Esophagus squamous epithelium (tissue), 5 donors: Measurements from ENCODE around the gene SLC10A7. TPM values are rescaled to one million over a fixed set of nuclear protein-coding genes. Genes with fewer than 3 reads are reported as not detected.

Experiments used
- DNase-seq: peaks from one replicate; lab custom pipeline; 2025; lab: John Stamatoyannopoulos, UW
- H3K27ac ChIP-seq, 4 donors: fragments of 200-600 bp; sonication (generic); one replicate each; pipeline ENCODE4 v1.5.1; 2016 to 2019; ENCODE audit warnings: mild to moderate bottlenecking in 1 of 4
- H3K27me3 ChIP-seq, 4 donors: fragments of 200-600 bp; sonication (generic); 1 replicate in 3 of 4; 2 replicates in 1 of 4; pipeline versions ENCODE4 v1.5.1 to v1.6.0; 2017 to 2021; ENCODE audit warnings: antibody characterized with exemption in 1 of 4
- H3K36me3 ChIP-seq, 3 donors: fragments of 200-600 bp; sonication (generic); one replicate each; pipeline ENCODE4 v1.5.1; 2016 to 2019
- H3K4me1 ChIP-seq, 3 donors: fragments of 200-600 bp; sonication (generic); one replicate each; pipeline ENCODE4 v1.5.1; 2017 to 2019
- H3K4me3 ChIP-seq, 4 donors: fragments of 200-600 bp; sonication (generic); 1 replicate in 3 of 4; 2 replicates in 1 of 4; pipeline ENCODE4 v1.5.1; 2016 to 2019; ENCODE audit warnings: mild to moderate bottlenecking in 2 of 4, moderate library complexity in 1 of 4
- H3K9me3 ChIP-seq, 3 donors: fragments of 200-600 bp; sonication (generic); one replicate each; pipeline ENCODE4 v1.5.1; 2016 to 2019
- POLR2A ChIP-seq, 4 donors: fragments of 450-650 bp; IDR thresholded peaks; one replicate each; pipeline ENCODE4 v1.6.1; 2017; ENCODE audit warnings: antibody characterized with exemption in 4 of 4, mild to moderate bottlenecking in 4 of 4, moderate library complexity in 3 of 4
- WGBS, 2 donors: methylation state at CpG; one replicate each; pipeline ENCODE4 v1.1.5; 2018; 5-methylcytosine and 5-hydroxymethylcytosine counted together
- intact Hi-C: fragments of 100-400 bp; cut with DNase I; formaldehyde crosslinking; loops from one replicate; pipeline ENCODE4 v1.15.0; 2022
- total RNA-seq, 4 donors: library from RNA; depleted of rRNA; stranded (reverse); fragments of >200 nt; gene quantifications; one replicate each; pipeline ENCODE4 v1.1.0, GENCODE V29; 2016
- TF ChIP-seq, protein P1 (sequence below), 6 experiments: fragments of 450-650 bp in 4 of 6; fragments of 200-600 bp in 2 of 6; sonication (generic) in 2 of 6; IDR thresholded peaks; one replicate each; pipeline ENCODE4 v1.5.1; 2016 to 2019; ENCODE audit warnings: antibody characterized with exemption in 6 of 6, mild to moderate bottlenecking in 4 of 6, moderate library complexity in 4 of 6
- donor health status: DM: yes; HTN: yes; CAD: no.

SLC10A7 gene
- total RNA-seq, 4 donors from 2014 or later, result 9.7 to 23.5 (median 13.5) TPM

DNA sequence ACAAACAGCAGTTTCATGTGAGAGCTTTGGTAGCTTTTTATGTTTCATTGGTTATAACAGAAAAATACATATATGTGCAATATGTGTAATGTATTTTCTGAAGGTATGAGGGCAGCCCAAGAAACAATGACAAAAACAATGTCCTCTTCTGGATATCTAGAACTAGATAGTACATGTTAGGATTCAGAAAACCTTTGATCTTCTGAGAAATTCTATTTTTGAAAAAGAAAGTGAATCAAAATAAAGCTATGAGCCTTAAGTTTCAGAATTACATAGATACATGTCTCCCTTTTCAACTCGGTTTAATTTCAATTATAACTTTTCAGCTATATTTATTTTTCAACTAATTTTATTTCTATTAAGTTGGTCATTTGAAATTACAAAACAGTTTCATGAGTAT, 175.5 kb downstream of the SLC10A7 start:
- no peak for DNase-seq
- WGBS, 2 donors, result 72 to 79% methylated on average over 1 of the region's 1 CpG
- H3K36me3 ChIP-seq, result no peaks in the 10 kb centered on the region
- no peaks in the 10 kb centered on the region for H3K9me3 ChIP-seq
- no peaks in the 10 kb centered on the region for H3K27me3 ChIP-seq
- H3K4me3 ChIP-seq, result no peak overlapping the region
- H3K27ac ChIP-seq, result no peak overlapping the region
- TF ChIP-seq, protein P1, sequence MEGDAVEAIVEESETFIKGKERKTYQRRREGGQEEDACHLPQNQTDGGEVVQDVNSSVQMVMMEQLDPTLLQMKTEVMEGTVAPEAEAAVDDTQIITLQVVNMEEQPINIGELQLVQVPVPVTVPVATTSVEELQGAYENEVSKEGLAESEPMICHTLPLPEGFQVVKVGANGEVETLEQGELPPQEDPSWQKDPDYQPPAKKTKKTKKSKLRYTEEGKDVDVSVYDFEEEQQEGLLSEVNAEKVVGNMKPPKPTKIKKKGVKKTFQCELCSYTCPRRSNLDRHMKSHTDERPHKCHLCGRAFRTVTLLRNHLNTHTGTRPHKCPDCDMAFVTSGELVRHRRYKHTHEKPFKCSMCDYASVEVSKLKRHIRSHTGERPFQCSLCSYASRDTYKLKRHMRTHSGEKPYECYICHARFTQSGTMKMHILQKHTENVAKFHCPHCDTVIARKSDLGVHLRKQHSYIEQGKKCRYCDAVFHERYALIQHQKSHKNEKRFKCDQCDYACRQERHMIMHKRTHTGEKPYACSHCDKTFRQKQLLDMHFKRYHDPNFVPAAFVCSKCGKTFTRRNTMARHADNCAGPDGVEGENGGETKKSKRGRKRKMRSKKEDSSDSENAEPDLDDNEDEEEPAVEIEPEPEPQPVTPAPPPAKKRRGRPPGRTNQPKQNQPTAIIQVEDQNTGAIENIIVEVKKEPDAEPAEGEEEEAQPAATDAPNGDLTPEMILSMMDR (IDR thresholded peaks at IDR 0.05), result no peak
- TF ChIP-seq POLR2A (IDR thresholded peaks at IDR 0.05), result no peak
- intact Hi-C loops, result loop anchor here (10.0 kb wide), 1 partner anchor 569 kb away; no protein-coding TSS in a partner anchor
- H3K4me1 ChIP-seq, result no peaks in the 10 kb centered on the region

- intact Hi-C loops, result loop anchor here (10.0 kb wide), 1 partner anchor 571 kb away; no protein-coding TSS in a partner anchor
- WGBS, 2 donors, result 71 to 74% methylated on average over 3 of the region's 3 CpGs
- Histone ChIP-seq H3K4me3 (no peak overlapping the region), H3K4me1 (no peaks in the 10 kb centered on the region), H3K9me3 (no peaks in the 10 kb centered on the region), H3K36me3 (no peaks in the 10 kb centered on the region), H3K27ac (no peak overlapping the region), H3K27me3 (no peaks in the 10 kb centered on the region)
- no peak for DNase-seq
- TF ChIP-seq POLR2A (IDR thresholded peaks at IDR 0.05), result no peak
- TF ChIP-seq, protein P1 (IDR thresholded peaks at IDR 0.05), result no peak
Observed at GRCh38 chr4:146343776-146344175, 178.0 kb downstream of the SLC10A7 start.

DNA sequence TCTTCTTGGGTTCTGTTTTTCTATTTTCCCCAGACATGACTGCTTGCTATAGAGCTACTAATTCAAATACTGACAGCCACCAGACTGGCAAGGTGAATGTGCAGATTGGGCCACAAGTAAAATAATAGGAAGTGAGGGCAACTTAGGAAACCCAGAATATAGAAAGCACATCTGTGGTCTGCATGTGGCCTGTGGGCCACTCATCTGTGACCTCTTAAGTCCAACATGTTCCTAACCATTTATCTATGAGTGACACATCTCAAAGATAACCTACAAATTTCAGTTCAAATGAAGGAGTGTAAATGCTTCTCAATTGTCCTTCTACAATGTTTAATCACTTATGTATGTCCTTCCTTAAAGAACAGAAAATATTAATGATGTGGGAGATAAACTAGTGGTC, 178.5 kb downstream of the SLC10A7 start:
- H3K27me3 ChIP-seq, result no peaks in the 10 kb centered on the region
- no peak overlapping the region for H3K27ac ChIP-seq
- no peak for TF ChIP-seq POLR2A (IDR thresholded peaks at IDR 0.05)
- TF ChIP-seq, protein P1 (IDR thresholded peaks at IDR 0.05), result no peak
- H3K36me3 ChIP-seq, result no peaks in the 10 kb centered on the region
- H3K4me1 ChIP-seq, result no peaks in the 10 kb centered on the region
- H3K4me3 ChIP-seq, result no peak overlapping the region
- intact Hi-C loops, result loop anchor here (10.0 kb wide), 1 partner anchor 572 kb away; no protein-coding TSS in a partner anchor
- no peak for DNase-seq
- no peaks in the 10 kb centered on the region for H3K9me3 ChIP-seq

GRCh38 chr4:146342600-146343192, 179.0 kb downstream of the SLC10A7 start:
- Histone ChIP-seq H3K36me3 (no peaks in the 10 kb centered on the region), H3K27ac (no peak overlapping the region), H3K4me3 (no peak overlapping the region), H3K9me3 (no peaks in the 10 kb centered on the region), H3K27me3 (no peaks in the 10 kb centered on the region), H3K4me1 (no peaks in the 10 kb centered on the region)
- no peak for TF ChIP-seq POLR2A (IDR thresholded peaks at IDR 0.05)
- TF ChIP-seq, protein P1 (IDR thresholded peaks at IDR 0.05), result peak; percentile 17 to 66 (median 40)
- DNase-seq, result no peak
- intact Hi-C loops, result loop anchor here (10.0 kb wide), 1 partner anchor 572 kb away; no protein-coding TSS in a partner anchor
- WGBS, 2 donors, result 77 to 86% methylated on average over 1 of the region's 1 CpG

- no peaks in the 10 kb centered on the region for H3K9me3 ChIP-seq
- DNase-seq, result no peak
Observed at GRCh38 chr4:146340798-146341197, 180.9 kb downstream of the SLC10A7 start.

More at GRCh38 chr4:146340798-146341197, 180.9 kb downstream of the SLC10A7 start:
- Histone ChIP-seq H3K4me3 (no peak overlapping the region), H3K4me1 (peaks cover 3 to 9% (median 6%) of the 10 kb centered on the region in 3 donors), H3K27me3 (no peaks in the 10 kb centered on the region), H3K36me3 (no peaks in the 10 kb centered on the region), H3K27ac (no peak overlapping the region)
- intact Hi-C loops, result loop anchor here (10.0 kb wide), 1 partner anchor 574 kb away; no protein-coding TSS in a partner anchor
- no peak for TF ChIP-seq POLR2A (IDR thresholded peaks at IDR 0.05)
- TF ChIP-seq, protein P1 (IDR thresholded peaks at IDR 0.05), result peak in 3 of 6 experiments; percentile 18 to 56 (median 27)
